DND-41 (cell line): ENCODE data around the gene RAB33A.

Source experiments
- EZH2 ChIP-seq: IDR thresholded peaks from 3 replicates; pipeline ENCODE4 v1.6.1; 2012; ENCODE audit warnings: borderline replicate concordance, low read depth, mild to moderate bottlenecking, moderate library complexity, low read length, inconsistent platforms; ENCODE audit not compliant: severe bottlenecking
- TF ChIP-seq, protein P1 (sequence below): IDR thresholded peaks from 2 replicates; pipeline ENCODE4 v1.5.1; 2012; ENCODE audit warnings: borderline replicate concordance, low read length, moderate library complexity, mild to moderate bottlenecking; ENCODE audit not compliant: poor library complexity, severe bottlenecking; ENCODE audit errors: extremely low read depth

DNA sequence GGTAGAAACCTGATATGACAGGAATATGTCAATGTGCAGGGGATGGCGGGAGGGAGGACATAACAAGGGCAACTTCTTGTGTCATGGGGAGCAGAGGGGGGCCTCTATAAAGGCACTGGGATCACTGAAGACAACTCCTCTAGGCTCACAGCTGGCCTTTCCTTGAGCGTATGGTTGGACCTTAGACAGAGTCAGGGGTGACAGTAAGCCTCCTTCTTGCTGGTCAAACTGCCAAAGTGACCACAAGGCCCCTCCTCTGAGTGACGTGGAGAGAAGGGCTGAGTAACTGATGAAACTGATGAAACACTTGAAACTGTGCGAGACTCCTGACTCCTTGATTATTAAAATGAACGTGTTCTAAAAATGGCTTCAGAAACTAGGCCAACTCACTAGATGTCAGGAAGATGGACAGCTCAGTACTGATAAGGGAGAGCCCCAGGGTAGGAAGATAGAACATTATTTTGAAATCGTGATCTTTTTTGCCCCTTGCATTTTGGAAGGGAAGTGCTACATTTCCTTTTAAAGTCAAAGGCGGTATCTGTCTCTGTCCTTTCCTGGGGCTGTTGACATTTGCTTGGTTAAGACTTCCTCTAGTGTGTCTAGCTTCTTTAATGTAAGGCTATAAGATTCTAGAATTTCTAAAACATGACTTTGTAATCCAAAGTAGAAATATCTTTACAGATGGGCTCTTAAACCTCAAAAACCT lies 1.6 kb downstream of the RAB33A start:
- TF ChIP-seq, protein P1, sequence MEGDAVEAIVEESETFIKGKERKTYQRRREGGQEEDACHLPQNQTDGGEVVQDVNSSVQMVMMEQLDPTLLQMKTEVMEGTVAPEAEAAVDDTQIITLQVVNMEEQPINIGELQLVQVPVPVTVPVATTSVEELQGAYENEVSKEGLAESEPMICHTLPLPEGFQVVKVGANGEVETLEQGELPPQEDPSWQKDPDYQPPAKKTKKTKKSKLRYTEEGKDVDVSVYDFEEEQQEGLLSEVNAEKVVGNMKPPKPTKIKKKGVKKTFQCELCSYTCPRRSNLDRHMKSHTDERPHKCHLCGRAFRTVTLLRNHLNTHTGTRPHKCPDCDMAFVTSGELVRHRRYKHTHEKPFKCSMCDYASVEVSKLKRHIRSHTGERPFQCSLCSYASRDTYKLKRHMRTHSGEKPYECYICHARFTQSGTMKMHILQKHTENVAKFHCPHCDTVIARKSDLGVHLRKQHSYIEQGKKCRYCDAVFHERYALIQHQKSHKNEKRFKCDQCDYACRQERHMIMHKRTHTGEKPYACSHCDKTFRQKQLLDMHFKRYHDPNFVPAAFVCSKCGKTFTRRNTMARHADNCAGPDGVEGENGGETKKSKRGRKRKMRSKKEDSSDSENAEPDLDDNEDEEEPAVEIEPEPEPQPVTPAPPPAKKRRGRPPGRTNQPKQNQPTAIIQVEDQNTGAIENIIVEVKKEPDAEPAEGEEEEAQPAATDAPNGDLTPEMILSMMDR: no peak
- TF ChIP-seq EZH2: no peak
